Keratinocyte (primary cell): Measurements from ENCODE around the gene HTD2. TPM values are rescaled to one million over a fixed set of nuclear protein-coding genes. Genes with fewer than 3 reads are reported as not detected.

Source experiments
- DNase-seq: peaks from one replicate; pipeline ENCODE4 v3.0.0-alpha.2; 2011; ENCODE audit warnings: low read depth, missing footprints, low spot score
- FAIRE-seq: peaks from 2 replicates; lab custom pipeline; 2011; peaks lifted over from hg19 to GRCh38; lab: Jason Lieb, UNC
- H2AFZ ChIP-seq: 2 replicates; pipeline ENCODE4 v1.6.0; 2012; ENCODE audit warnings: low read length, control low read depth, inconsistent platforms; ENCODE audit not compliant: control insufficient read depth
- H3K27ac ChIP-seq: 2 replicates; pipeline ENCODE4 v1.5.1; 2011; ENCODE audit warnings: low read length; ENCODE audit not compliant: control insufficient read depth, insufficient read depth
- H3K27me3 ChIP-seq: 3 replicates; pipeline ENCODE4 v1.6.0; 2011; ENCODE audit warnings: low read length; ENCODE audit not compliant: control insufficient read depth, insufficient read depth; ENCODE audit errors: extremely low read depth
- H3K36me3 ChIP-seq, 2 experiments: 2 replicates in 1 of 2; 3 replicates in 1 of 2; pipeline ENCODE4 v1.5.1; 2011; ENCODE audit warnings: low read length in 2 of 2, mild to moderate bottlenecking in 1 of 2; ENCODE audit not compliant: control insufficient read depth in 2 of 2, insufficient read depth in 2 of 2; ENCODE audit errors: extremely low read depth in 1 of 2
- H3K4me1 ChIP-seq: 3 replicates; pipeline ENCODE4 v1.5.1; 2011; ENCODE audit warnings: low read length; ENCODE audit not compliant: control insufficient read depth, insufficient read depth; ENCODE audit errors: extremely low read depth
- H3K4me2 ChIP-seq: 3 replicates; pipeline ENCODE4 v1.6.0; 2011; ENCODE audit warnings: low read depth, low read length; ENCODE audit not compliant: control insufficient read depth, insufficient read depth; ENCODE audit errors: extremely low read depth
- H3K4me3 ChIP-seq, 3 experiments: fragments of 200-600 bp in 1 of 3; sonication (generic) in 1 of 3; 2 replicates in 2 of 3; 3 replicates in 1 of 3; pipeline ENCODE4 v1.5.1; 2011 to 2016; ENCODE audit warnings: low read length in 3 of 3, mild to moderate bottlenecking in 3 of 3, control low read depth in 2 of 3, inconsistent platforms in 1 of 3, low read depth in 1 of 3, mixed read lengths in 1 of 3, mixed run types in 1 of 3, moderate library complexity in 1 of 3; ENCODE audit not compliant: control insufficient read depth in 2 of 3, insufficient read depth in 2 of 3; ENCODE audit errors: extremely low read depth in 1 of 3
- H3K79me2 ChIP-seq: 2 replicates; pipeline ENCODE4 v1.6.0; 2012; ENCODE audit warnings: low read length; ENCODE audit not compliant: control insufficient read depth, insufficient read depth
- H3K9ac ChIP-seq: 3 replicates; pipeline ENCODE4 v1.6.0; 2011; ENCODE audit warnings: low read length; ENCODE audit not compliant: control insufficient read depth, insufficient read depth; ENCODE audit errors: extremely low read depth
- H3K9me1 ChIP-seq: 3 replicates; pipeline ENCODE4 v1.6.0; 2011; ENCODE audit warnings: low read length; ENCODE audit not compliant: control insufficient read depth, insufficient read depth; ENCODE audit errors: extremely low read depth
- H3K9me3 ChIP-seq: 2 replicates; pipeline ENCODE4 v1.5.1; 2012; ENCODE audit warnings: low read depth, low read length; ENCODE audit not compliant: control insufficient read depth
- H4K20me1 ChIP-seq: 3 replicates; pipeline ENCODE4 v1.6.0; 2011; ENCODE audit warnings: low read length; ENCODE audit not compliant: control insufficient read depth, insufficient read depth; ENCODE audit errors: extremely low read depth
- CTCF ChIP-seq, 3 experiments: IDR thresholded peaks in 1 of 3; conservative IDR thresholded peaks in 1 of 3; optimal IDR thresholded peaks in 1 of 3; 2 replicates in 2 of 3; 3 replicates in 1 of 3; pipeline versions ENCODE3 to v1.5.1; 2011; ENCODE audit warnings: low read length in 3 of 3, mild to moderate bottlenecking in 3 of 3, moderate library complexity in 2 of 3, control low read depth in 1 of 3, inconsistent platforms in 1 of 3; ENCODE audit not compliant: insufficient read depth in 2 of 3; ENCODE audit errors: extremely low read depth in 1 of 3
- EZH2 ChIP-seq: IDR thresholded peaks from one replicate; pipeline ENCODE4 v1.6.1; 2012; ENCODE audit warnings: inconsistent platforms, mild to moderate bottlenecking, low read length, moderate library complexity
- dilution Hi-C: fragments of 300-500 bp; cut with MboI; formaldehyde crosslinking; loops from one replicate; pipeline ENCODE4 v1.7.0; 2020; ENCODE audit warnings: low sequenced_read_pairs; ENCODE audit not compliant: extremely low pct_ligation_motif_present
- polyA minus RNA-seq, 3 experiments: library from RNA; depleted of rRNA, polyadenylated mRNA; stranded (reverse); fragments of >200 nt; gene quantifications; 1 replicate in 1 of 3; 2 replicates in 1 of 3; 3 replicates in 1 of 3; pipeline ENCODE4 v1.2.3, GENCODE V29; 2011
- polyA plus RNA-seq, 5 experiments: library from polyadenylated mRNA; depleted of rRNA in 3 of 5; stranded (reverse) in 3 of 5; stranded (forward) in 1 of 5; unstranded in 1 of 5; fragments of >200 nt; gene quantifications; 1 replicate in 1 of 5; 2 replicates in 3 of 5; 3 replicates in 1 of 5; pipeline versions ENCODE4 v1.2.1 to v1.2.3, GENCODE V29; 2011 to 2012; ENCODE audit warnings: missing spikeins in 2 of 5, low read depth in 1 of 5, low replicate concordance in 1 of 5

HTD2 gene
- polyA plus RNA-seq = 10.5 to 12.5 TPM (median 11.2 TPM) in 3 replicates
- 10.5 TPM for polyA plus RNA-seq (2011; ENCODE audit: low read depth)
- polyA plus RNA-seq (2011; cell fraction: cytosol; rRNA removed) = 7.7 and 14.5 TPM in 2 replicates
- 10.8 and 11.0 TPM in 2 replicates for polyA plus RNA-seq (2011; cell fraction: nucleus; rRNA removed)
- polyA plus RNA-seq (2012; ENCODE audit: low replicate concordance) = 6.3 and 9.5 TPM in 2 replicates
- 1.2 to 10.8 TPM (median 9.9 TPM) in 3 replicates for polyA minus RNA-seq
- 7.7 TPM for polyA minus RNA-seq (2011; cell fraction: cytosol; rRNA and poly(A)+ RNA removed)
- polyA minus RNA-seq (2011; cell fraction: nucleus; rRNA and poly(A)+ RNA removed) = 3.5 and 7.8 TPM in 2 replicates

GRCh38 chr3:58305882-58306711 is at the start of gene HTD2, which contains the start of gene RPP14:
TSS of gene HTD2 (plus strand) at chr3:58306520. CDS start at chr3:58317614, 11,094 bp downstream.
TSS of gene RPP14 (plus strand) at chr3:58306245. CDS start at chr3:58310330, 4,085 bp downstream.
- no peaks in the 10 kb centered on the region for H3K27me3 ChIP-seq
- H4K20me1 ChIP-seq = peaks cover 14% of the 10 kb centered on the region
- H3K9me3 ChIP-seq = no peaks in the 10 kb centered on the region
- H3K9ac ChIP-seq = peak within 1 kb of the TSS; percentile 98
- no peaks in the 10 kb centered on the region for H3K9me1 ChIP-seq
- H3K79me2 ChIP-seq = peaks cover 45% of the 10 kb centered on the region
- dilution Hi-C loops = no loop called here
- peak within 1 kb of the TSS; percentile 99 for H3K4me2 ChIP-seq
- TF ChIP-seq CTCF (optimal IDR thresholded peaks at IDR 0.05 in 1 of 3, IDR thresholded peaks at IDR 0.05 in 1 of 3, conservative IDR thresholded peaks at IDR 0.05 in 1 of 3; ENCODE audit: extremely low read depth in 1 of 3, insufficient read depth in 2 of 3, low read length in 3 of 3) (peak; percentile 93 to 95 (median 95)), EZH2 (no peak)
- peaks cover 20% of the 10 kb centered on the region for H3K4me1 ChIP-seq
- peak within 1 kb of the TSS; percentile 93 to 99 (median 99) for H3K4me3 ChIP-seq
- H3K36me3 ChIP-seq = peaks cover 11 to 21% of the 10 kb centered on the region in 2 experiments
- FAIRE-seq (peak; percentile 95), DNase-seq (peak; percentile 79)
- peak within 1 kb of the TSS; percentile 93 for H3K27ac ChIP-seq
- peak within 1 kb of the TSS; percentile 95 for H2AFZ ChIP-seq

GRCh38 chr3:58258392-58259055 is 47.8 kb upstream of the HTD2 start:
- Histone ChIP-seq H2AFZ (no peak overlapping the region), H3K27me3 (no peaks in the 10 kb centered on the region), H3K9me3 (no peaks in the 10 kb centered on the region), H4K20me1 (no peaks in the 10 kb centered on the region), H3K36me3 (peaks cover 0 to 5% of the 10 kb centered on the region in 2 experiments), H3K4me3 (no peak overlapping the region), H3K27ac (no peak overlapping the region), H3K79me2 (no peaks in the 10 kb centered on the region), H3K9ac (no peak overlapping the region), H3K4me2 (no peak overlapping the region), H3K9me1 (no peaks in the 10 kb centered on the region), H3K4me1 (no peaks in the 10 kb centered on the region)
- no peak for TF ChIP-seq CTCF (optimal IDR thresholded peaks at IDR 0.05 in 1 of 3, IDR thresholded peaks at IDR 0.05 in 1 of 3, conservative IDR thresholded peaks at IDR 0.05 in 1 of 3; ENCODE audit: extremely low read depth in 1 of 3, insufficient read depth in 2 of 3, low read length in 3 of 3)
- no peak for TF ChIP-seq EZH2
- DNase-seq (no peak), FAIRE-seq (no peak)
- dilution Hi-C loops = no loop called here
